H1 (cell line): ENCODE data around the gene CYB5R2.

ENCODE experiments used
- FOSL1 ChIP-seq: IDR thresholded peaks from 2 replicates; pipeline ENCODE4 v1.6.1; 2011; ENCODE audit warnings: mild to moderate bottlenecking, low read depth, low read length, moderate library complexity; ENCODE audit not compliant: insufficient read depth
- GTF2F1 ChIP-seq: IDR thresholded peaks from 2 replicates; pipeline ENCODE4 v1.6.1; 2012; ENCODE audit warnings: low read depth, low read length, improper control_type of control experiment, borderline replicate concordance
- POLR2A ChIP-seq, 2 experiments: IDR thresholded peaks; 1 replicate in 1 of 2; 2 replicates in 1 of 2; pipeline ENCODE4 v1.6.1; 2011; ENCODE audit warnings: low read depth in 2 of 2, low read length in 2 of 2, mild to moderate bottlenecking in 2 of 2; ENCODE audit errors: control extremely low read depth in 1 of 2
- SAP30 ChIP-seq: fragments of 300-600 bp; sonication (generic); IDR thresholded peaks from 2 replicates; pipeline ENCODE4 v1.7.1; 2012; ENCODE audit warnings: low read length, moderate library complexity, mild to moderate bottlenecking, inconsistent platforms; ENCODE audit not compliant: insufficient read depth, insufficient replicate concordance
- TBP ChIP-seq: IDR thresholded peaks from 2 replicates; pipeline ENCODE4 v1.6.1; 2011; ENCODE audit warnings: low read depth, low read length, improper control_type of control experiment
- TF ChIP-seq, protein P1 (sequence below): IDR thresholded peaks from 2 replicates; pipeline ENCODE4 v1.6.1; 2012; ENCODE audit warnings: inconsistent platforms

DNA sequence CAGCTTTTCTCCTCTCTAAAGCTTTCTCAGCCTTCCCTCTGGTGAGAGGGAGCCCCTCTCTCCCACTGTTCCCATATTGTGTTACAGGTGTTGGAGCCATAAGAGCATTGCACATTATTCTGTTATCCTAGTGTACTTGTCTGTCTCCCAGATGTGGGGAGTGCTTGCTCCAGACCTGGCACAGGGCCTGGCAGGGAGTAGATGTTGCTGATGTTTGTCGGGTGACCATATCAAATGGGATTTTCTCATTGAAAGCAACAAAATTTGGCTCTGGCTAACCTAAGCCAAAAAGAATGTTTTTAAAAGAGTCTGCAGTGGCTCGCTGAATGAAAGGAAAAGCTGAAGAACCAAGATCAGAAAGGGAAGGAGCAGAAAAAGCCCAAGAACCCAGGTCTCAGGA is 41.1 kb downstream of the CYB5R2 start:
- TF ChIP-seq SAP30 (no peak), GTF2F1 (no peak), POLR2A (IDR thresholded peaks at IDR 0.05; ENCODE audit: control extremely low read depth in 1 of 2, low read depth in 2 of 2, low read length in 2 of 2) (no peak), TBP (no peak), FOSL1 (no peak)
- TF ChIP-seq, protein P1, sequence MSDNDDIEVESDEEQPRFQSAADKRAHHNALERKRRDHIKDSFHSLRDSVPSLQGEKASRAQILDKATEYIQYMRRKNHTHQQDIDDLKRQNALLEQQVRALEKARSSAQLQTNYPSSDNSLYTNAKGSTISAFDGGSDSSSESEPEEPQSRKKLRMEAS = no peak
